Measurements from ENCODE around the gene RIN2. TPM values are rescaled to one million over a fixed set of nuclear protein-coding genes. Genes with fewer than 3 reads are reported as not detected.

RIN2 gene
- total and polyA plus RNA-seq, 4 donors = 3.4 to 16.6 (median 6.3) TPM

- Histone ChIP-seq H3K4me1 (ENCODE audit: control insufficient read depth in 4 of 4, insufficient read depth in 4 of 4, low read length in 3 of 4) (peaks cover 0 to 2% (median 0%) of the 10 kb centered on the region in 4 donors), H3K9me3 (ENCODE audit: control insufficient read depth in 4 of 4, low read length in 3 of 4) (no peaks in the 10 kb centered on the region), H3K36me3 (ENCODE audit: control insufficient read depth in 4 of 4, insufficient read depth in 3 of 4, low read depth in 1 of 4, low read length in 3 of 4) (no peaks in the 10 kb centered on the region), H3K4me3 (ENCODE audit: low read depth in 1 of 3, low read length in 3 of 3) (no peak overlapping the region), H3K9ac (ENCODE audit: low read depth in 1 of 2, low read length in 2 of 2) (no peak overlapping the region), H3K27me3 (ENCODE audit: control insufficient read depth in 4 of 4, insufficient read depth in 4 of 4, low read length in 3 of 4) (no peaks in the 10 kb centered on the region), H3K27ac (ENCODE audit: low read depth in 1 of 2, low read length in 2 of 2) (no peak overlapping the region)
- no peak for DNase-seq (ENCODE audit: low spot score)
- TF ChIP-seq MAX (IDR thresholded peaks at IDR 0.05) = no peak
- no peak for TF ChIP-seq RXRA (IDR thresholded peaks at IDR 0.05)
- no peak for TF ChIP-seq FOXA1 (IDR thresholded peaks at IDR 0.05)
- no peak for TF ChIP-seq TAF1 (conservative IDR thresholded peaks at IDR 0.05)
- no peak for TF ChIP-seq RAD21 (IDR thresholded peaks at IDR 0.05)
- no peak for TF ChIP-seq HNF4A (conservative IDR thresholded peaks at IDR 0.05)
- no peak for TF ChIP-seq CTCF (IDR thresholded peaks at IDR 0.05; ENCODE audit: low read depth, low read length, missing input control)
- TF ChIP-seq GABPA (IDR thresholded peaks at IDR 0.05 in 1 of 2, conservative IDR thresholded peaks at IDR 0.05 in 1 of 2) = no peak
- no peak for TF ChIP-seq ATF3 (IDR thresholded peaks at IDR 0.05)
- no peak for TF ChIP-seq EGR1 (IDR thresholded peaks at IDR 0.05; ENCODE audit: low read depth in 2 of 2)
- TF ChIP-seq FOXA2 (IDR thresholded peaks at IDR 0.05) = no peak
Observed at GRCh38 chr20:19807191-19807945, 49.3 kb downstream of the RIN2 start.

Data from liver (tissue), 9 donors.